GM12872 (cell line): ENCODE data around the gene MARCHF3.

ENCODE experiments used
- TF ChIP-seq, protein P1 (sequence below): IDR thresholded peaks from 3 replicates; pipeline ENCODE4 v1.5.1; 2011; ENCODE audit warnings: low read depth, mild to moderate bottlenecking, low read length, moderate library complexity; ENCODE audit not compliant: insufficient read depth

The MARCHF3 gene

DNA sequence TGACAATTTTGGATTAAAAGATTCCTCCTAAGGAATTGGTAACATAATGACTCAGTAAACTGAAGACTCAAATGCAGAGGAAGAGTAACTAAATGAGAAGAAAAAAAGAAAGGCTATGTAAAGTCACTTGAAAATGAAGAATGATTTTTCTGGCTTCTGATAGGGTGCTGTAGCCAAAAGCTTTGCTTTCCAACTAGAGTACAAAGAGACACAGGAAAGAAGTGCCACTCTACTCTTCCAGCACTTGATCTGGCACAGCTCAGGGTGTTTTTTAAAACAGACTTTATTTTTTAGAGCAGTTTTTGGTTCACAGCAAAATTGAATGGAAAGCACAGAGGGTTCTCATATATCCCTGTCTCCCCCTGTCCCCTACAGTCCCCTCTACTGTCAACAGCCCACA lies 130.9 kb downstream of the MARCHF3 start:
- TF ChIP-seq, protein P1, sequence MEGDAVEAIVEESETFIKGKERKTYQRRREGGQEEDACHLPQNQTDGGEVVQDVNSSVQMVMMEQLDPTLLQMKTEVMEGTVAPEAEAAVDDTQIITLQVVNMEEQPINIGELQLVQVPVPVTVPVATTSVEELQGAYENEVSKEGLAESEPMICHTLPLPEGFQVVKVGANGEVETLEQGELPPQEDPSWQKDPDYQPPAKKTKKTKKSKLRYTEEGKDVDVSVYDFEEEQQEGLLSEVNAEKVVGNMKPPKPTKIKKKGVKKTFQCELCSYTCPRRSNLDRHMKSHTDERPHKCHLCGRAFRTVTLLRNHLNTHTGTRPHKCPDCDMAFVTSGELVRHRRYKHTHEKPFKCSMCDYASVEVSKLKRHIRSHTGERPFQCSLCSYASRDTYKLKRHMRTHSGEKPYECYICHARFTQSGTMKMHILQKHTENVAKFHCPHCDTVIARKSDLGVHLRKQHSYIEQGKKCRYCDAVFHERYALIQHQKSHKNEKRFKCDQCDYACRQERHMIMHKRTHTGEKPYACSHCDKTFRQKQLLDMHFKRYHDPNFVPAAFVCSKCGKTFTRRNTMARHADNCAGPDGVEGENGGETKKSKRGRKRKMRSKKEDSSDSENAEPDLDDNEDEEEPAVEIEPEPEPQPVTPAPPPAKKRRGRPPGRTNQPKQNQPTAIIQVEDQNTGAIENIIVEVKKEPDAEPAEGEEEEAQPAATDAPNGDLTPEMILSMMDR: no peak

DNA sequence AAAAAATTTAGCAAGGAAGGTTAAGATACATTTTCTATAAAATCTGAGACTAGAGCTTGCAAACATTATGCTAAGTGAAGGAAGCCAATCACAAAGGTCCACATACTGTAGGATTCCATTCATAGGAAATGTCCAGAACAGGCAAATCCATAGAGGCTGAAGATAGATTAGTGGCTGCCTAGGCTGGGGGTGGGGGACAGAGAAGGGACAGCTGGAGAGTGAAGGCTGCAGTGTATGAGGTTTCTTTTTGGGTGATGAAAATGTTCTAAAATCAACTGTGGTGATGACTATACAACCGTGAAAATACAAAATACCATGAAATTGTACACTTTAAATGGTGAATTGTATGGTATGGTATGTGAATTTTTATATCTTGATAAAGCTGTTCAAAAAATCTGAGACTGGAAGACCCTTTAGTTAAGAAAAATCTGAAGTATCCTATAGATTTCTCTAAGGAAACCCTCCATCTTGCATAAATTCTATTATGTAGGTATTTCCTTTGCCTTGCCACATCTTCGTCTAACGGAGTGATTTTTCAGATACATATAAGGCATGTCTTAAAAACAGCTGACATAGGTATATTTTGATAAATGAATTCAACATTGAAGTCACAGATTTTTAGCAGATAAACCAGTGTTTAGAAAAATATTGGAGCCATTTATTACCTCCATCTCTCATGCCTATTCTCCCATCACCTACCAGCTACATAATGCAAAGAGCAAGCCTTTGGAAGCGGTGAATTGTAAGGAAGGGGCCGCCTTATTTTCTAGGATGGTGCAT lies 132.3 kb downstream of the MARCHF3 start:
- TF ChIP-seq, protein P1: no peak

DNA sequence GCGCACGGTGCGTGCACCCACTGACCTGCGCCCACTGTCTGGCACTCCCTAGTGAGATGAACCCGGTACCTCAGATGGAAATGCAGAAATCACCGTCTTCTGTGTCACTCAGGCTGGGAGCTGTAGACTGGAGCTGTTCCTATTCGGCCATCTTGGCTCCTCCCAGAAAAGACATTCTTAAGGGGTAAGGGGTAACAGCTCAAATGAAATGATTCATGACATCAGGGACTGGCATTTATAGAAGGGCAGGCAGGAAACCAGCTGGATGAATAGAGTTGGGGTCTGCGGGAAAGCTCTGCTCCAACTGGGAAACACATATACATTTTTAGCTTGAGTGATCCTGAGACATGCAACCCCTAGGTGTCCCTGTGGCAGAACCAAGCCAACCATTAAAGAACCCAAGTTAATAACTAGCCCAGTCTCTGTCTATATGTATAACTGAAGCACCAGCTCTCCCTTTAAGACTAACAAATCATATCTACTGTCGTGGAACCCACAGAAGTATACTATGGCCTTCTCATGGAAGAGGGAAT lies 134.1 kb downstream of the MARCHF3 start:
- TF ChIP-seq, protein P1: no peak

- TF ChIP-seq, protein P1: no peak
Measured at GRCh38 chr5:126888175-126888574, 142.2 kb downstream of the MARCHF3 start.

DNA sequence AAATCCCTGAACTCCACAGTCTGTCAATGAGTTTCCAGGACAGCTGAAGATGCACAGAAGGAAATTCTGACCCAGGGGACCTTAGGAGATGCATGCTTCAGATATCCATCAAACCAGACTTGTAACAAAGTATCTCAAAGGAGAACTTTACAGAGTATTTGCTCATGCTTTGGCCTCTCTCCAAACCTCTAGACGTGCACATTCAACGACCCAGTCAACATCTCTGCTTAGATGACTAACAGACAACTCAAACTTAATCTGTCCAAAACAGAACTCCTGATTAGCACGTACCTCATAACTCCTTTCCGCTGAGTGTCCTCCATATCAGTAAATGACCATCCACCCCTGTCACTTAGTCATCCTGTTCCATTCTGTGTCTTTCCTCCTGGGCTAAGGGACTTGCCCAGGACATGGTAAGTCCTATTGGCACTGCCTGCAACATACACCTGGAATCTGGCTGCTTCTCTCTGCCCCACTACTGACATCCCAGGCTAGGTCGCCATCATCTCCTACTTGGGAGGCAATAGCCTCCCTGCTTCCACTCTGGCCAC lies 146.0 kb downstream of the MARCHF3 start:
- TF ChIP-seq, protein P1: no peak

GRCh38 chr5:126883564-126884245 lies 146.7 kb downstream of the MARCHF3 start:
- TF ChIP-seq, protein P1: no peak
